ENCODE measurements around the gene WBP1L.

Gene WBP1L

DNA sequence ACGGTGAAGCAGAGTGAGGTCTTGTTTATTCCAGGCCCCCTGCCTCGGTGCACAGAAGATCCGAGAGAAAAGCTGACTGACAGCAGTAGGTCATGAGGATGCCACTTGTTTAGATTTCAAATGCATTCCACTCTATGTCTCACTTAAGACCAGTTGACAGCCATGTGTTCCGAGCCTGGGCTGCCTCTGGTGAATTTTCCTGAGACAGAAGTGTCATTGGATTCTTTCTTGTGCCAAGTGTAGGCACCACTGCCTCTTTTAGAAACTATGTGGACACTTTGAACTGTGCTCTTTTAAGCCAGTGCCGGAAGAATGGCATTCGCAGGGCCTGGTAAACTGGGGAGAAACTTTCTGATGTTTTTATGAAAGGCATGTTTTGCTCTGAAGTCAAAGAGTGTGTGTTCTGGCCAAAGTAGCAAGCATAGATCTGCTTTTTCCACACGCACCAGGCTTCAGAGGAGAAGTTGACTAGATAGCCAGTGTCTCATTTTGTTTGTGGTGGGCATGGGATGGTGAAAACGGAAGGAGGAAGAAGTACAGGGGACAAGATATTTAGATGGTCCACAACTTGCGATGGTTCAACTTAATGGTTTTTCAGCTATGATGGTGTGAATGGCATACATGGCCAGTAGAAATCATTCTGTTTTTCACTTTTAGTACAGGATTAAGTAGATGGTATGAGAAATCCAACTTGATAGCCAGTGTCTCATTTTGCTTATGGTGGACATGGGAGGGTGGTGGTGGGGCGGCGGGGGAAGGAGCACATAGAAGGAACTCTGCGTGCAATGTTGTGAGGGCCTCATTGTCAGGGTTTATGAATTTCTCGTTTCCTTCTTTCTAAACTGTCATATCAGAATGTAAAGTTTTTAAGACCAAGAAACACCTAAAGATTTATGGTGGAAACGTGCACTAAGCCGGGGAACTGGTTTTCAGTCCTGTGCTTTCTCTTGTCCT, 52.0 kb downstream of the WBP1L start:
- no peak for DNase-seq
- Mint-ChIP-seq H3K4me1 (peaks cover 45% of the 10 kb centered on the region), H3K36me3 (ENCODE audit: low read depth) (peaks cover 6% of the 10 kb centered on the region), H3K9me3 (no peaks in the 10 kb centered on the region), H3K27me3 (no peaks in the 10 kb centered on the region), H3K27ac (peak overlapping the region; percentile 75), H3K4me3 (peak overlapping the region; percentile 46)
- ATAC-seq = no peak

DNA sequence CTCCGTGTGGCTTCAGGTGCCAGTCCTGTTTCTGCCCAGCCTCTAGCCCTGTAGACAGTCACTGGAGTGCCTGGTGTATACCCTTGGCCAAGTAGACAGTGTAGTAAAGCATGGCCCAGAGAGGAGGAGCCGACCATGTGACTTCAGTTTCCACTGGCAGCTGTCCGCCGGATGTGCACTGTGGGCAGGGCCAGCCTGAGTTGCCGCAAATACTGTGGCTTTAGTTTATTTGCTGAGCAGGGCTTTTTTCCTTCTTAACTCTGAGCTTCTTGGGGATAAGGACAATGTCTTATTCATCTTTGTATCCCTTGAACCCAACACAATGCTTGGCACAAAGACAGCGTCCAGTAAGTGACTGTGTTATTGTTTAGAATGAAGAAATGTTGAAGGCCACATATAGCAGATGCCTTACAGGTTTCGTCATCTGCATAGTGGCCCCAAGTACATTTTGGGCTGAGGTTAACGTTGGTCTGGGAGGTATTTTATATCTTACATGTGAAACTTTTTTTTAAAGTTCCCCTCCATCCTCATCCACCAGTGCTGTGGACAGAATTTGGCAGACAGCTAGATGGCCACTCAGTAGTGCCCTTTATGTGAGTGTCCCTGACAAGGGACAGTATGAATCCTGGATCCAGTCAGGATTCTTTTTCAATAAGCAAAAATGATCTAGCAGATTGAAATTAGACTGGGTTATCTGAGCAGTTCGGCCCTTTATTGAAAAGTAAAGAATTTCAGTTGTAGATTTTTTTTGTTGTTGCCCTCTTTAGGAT, 52.8 kb downstream of the WBP1L start:
- Mint-ChIP-seq H3K4me3 (peak overlapping the region; percentile 46), H3K27ac (peak overlapping the region; percentile 75), H3K27me3 (no peaks in the 10 kb centered on the region), H3K9me3 (no peaks in the 10 kb centered on the region), H3K36me3 (ENCODE audit: low read depth) (peaks cover 6% of the 10 kb centered on the region), H3K4me1 (peaks cover 49% of the 10 kb centered on the region)
- ATAC-seq (peak; percentile 98), DNase-seq (peak; percentile 70)

DNA sequence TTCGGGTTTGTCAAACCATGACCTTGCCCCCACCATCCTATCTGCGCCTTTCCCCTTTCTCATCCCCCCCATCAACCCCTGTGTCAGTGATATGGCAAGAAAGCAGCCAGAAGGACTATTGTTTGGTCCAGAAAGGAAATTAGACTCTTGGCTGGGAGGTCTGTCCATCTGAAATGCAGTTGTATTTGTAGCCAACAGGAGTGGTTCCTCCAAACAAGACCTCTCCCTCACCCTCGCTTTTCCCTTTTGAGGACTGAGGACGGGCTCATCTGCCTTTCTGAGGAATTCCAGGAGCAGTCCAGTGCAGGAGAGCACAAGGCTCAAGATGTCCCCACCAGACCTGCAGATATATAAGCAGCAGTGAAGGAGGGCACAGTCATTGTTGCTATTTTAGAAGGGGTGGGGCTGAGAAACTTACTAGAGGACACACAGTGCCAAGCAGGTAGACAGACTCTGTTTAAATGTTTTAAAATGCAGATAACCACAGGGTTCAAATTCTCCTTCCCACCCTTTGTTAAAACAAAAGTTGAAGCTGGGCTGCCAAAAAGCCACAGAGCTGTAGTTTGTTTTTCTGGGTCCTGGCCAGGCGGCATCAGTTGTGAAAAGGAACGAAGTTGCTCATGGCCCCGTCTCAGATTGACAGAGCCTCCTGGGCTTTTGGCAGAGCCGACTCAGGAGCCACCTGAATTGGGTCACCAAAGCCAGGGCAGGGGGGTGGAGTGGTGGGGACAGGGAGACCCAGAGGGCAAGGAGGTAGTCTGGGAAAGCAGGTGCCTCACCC, 56.1 kb downstream of the WBP1L start:
- H3K27me3 Mint-ChIP-seq = no peaks in the 10 kb centered on the region
- peaks cover 59% of the 10 kb centered on the region for H3K4me1 Mint-ChIP-seq
- no peak for DNase-seq
- H3K9me3 Mint-ChIP-seq = peaks cover 3% of the 10 kb centered on the region
- peaks cover 29% of the 10 kb centered on the region for H3K36me3 Mint-ChIP-seq (ENCODE audit: low read depth)
- no peak overlapping the region for H3K4me3 Mint-ChIP-seq
- peak overlapping the region; percentile 22 for H3K27ac Mint-ChIP-seq
- no peak for ATAC-seq

DNA sequence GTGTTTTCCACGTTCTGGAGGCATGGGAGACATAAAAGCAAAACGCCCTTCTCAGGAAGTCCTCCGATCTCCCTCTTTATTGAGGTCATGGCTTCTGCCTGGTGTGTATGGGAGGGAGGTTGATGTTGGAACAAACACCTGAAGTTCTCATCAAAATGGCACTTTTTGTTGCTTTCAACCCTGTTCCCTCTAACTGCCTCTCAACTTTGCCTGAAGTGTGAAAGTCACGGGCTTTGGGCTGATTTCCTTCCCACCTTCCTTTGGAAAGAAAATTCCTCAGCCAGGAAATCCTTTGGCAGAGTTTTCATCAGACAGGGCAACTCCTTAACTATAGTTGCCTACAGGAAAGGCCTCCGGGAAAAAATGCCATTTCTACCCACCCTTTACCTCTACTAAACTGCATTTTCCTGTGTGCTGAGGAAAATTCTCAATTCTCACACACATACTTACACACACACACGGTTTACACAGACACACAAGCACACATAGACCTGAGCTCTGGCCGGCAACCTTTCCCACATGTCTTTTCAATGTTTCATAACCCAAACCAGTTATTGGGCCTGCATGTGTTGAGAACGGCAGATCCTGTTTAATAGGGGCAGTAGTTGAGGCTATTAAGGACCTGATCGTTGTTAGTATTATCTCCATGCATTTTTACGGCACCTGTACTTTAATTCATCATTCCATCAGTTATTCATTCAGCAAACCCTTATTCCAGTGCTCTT, 57.0 kb downstream of the WBP1L start:
- no peaks in the 10 kb centered on the region for H3K27me3 Mint-ChIP-seq
- peak overlapping the region; percentile 23 for H3K27ac Mint-ChIP-seq
- peaks cover 29% of the 10 kb centered on the region for H3K36me3 Mint-ChIP-seq (ENCODE audit: low read depth)
- H3K4me3 Mint-ChIP-seq = no peak overlapping the region
- peaks cover 3% of the 10 kb centered on the region for H3K9me3 Mint-ChIP-seq
- H3K4me1 Mint-ChIP-seq = peaks cover 52% of the 10 kb centered on the region
- ATAC-seq (no peak), DNase-seq (no peak)

DNA sequence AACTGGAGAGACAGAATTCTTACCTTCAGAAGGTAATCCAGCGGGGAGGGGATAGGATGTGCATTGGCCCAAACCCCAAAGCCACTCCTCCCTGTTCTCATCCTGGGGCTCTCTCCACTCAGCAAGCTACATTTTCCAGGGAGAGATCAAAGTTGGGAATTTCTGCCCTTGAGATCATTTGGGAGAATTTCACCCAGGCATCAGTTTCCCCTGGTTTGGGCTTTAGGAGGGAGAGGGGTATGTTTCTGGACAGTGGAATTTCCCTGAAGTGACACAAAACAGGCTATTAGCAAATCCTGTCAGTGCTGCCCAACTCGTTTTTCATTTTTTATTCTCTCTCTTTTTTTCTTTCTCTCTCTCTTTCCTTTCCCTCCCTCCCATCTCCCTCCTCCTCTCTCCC, 57.7 kb downstream of the WBP1L start:
- Mint-ChIP-seq H3K4me1 (peaks cover 44% of the 10 kb centered on the region), H3K9me3 (peaks cover 3% of the 10 kb centered on the region), H3K36me3 (ENCODE audit: low read depth) (peaks cover 29% of the 10 kb centered on the region), H3K4me3 (no peak overlapping the region), H3K27ac (no peak overlapping the region), H3K27me3 (no peaks in the 10 kb centered on the region)
- DNase-seq (no peak), ATAC-seq (no peak)

DNA sequence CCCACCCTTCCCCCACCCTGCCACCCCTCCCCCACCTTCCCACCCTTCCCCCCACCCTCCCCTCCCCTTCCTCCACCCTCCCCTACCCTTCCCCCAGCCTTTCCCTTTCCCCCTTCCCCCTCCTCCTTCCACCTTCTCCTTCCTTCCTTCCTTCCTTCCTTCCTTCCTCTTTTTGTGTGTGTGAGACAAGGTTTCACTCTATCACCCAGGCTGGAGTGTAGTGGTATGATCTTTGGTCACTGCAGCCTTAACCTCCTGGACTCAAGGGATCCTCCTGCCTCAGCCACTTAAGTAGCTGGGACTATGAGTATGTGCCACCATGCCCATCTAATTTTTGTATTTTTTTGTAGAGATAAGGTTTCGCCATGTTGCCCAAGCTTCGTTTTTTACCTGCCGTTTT, 58.2 kb downstream of the WBP1L start:
- ATAC-seq = no peak
- Mint-ChIP-seq H3K36me3 (ENCODE audit: low read depth) (peaks cover 30% of the 10 kb centered on the region), H3K9me3 (peaks cover 3% of the 10 kb centered on the region), H3K4me1 (peaks cover 40% of the 10 kb centered on the region), H3K27me3 (no peaks in the 10 kb centered on the region), H3K27ac (peak overlapping the region; percentile 83), H3K4me3 (no peak overlapping the region)
- DNase-seq = no peak

DNA sequence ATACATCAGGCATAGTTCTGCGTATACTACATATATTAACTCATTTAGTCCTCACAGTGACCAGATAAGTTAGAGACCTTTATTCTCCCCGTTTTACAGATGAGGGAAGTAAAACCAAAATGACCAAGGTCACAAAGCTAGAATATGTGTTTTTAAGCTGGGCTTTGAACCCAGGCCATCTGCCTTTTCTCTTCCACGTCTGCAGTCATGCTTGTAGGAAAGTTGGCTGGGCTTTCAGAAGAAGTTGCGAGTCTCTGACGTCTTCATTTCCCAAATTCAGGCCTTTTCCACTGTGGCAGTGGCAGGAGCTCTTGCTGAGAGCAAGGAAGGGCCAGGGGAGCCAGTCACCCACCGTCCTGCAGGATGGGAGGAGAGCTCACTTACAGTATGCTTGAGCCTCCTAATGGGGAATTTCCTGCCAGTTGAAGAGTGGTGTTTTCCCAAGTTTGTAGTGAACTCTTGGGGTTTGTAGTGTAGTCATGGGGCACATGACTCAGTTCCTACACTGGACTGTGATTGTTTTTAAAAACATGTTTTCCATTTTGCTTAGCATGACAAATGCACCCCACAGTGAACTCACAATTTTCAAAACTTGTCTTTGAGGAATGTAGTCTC, 59.3 kb downstream of the WBP1L start:
- peaks cover 34% of the 10 kb centered on the region for H3K4me1 Mint-ChIP-seq
- H3K27me3 Mint-ChIP-seq = no peaks in the 10 kb centered on the region
- ATAC-seq (peak; percentile 95), DNase-seq (peak; percentile 25)
- no peak overlapping the region for H3K4me3 Mint-ChIP-seq
- H3K9me3 Mint-ChIP-seq = peaks cover 3% of the 10 kb centered on the region
- H3K27ac Mint-ChIP-seq = peak overlapping the region; percentile 83
- H3K36me3 Mint-ChIP-seq (ENCODE audit: low read depth) = peaks cover 29% of the 10 kb centered on the region

DNA sequence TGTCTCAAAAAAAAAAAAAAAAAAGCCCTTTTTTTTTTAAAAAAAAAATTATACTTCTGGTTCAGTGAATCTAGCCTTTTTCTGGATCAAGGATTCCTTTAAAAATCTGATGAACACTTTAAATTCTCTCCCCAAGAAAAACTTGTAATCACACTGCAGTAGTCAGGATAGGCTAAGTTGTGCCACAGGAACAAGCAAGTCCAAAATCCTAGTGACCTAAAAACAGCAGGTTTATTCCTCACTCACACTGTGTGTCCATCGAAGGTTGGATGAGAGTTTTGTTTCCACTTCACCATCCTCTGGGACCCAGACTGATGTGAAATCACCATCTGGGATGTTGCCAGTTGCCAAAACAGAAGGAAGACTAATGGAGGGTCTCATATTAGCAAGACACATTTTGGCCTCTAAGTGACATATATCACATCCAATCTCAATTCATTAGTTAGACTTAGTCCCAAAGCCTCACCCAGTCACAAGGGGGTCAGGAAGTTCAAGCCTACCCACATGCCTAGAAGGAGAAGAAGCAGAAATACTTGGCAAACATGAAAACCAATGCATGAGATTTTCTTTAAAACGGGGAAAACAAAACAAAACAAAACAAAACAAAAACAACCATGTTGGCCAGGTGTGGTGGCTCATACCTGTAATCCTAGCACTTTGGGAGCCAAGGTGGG, 60.8 kb downstream of the WBP1L start:
- ATAC-seq (no peak), DNase-seq (no peak)
- Mint-ChIP-seq H3K27ac (peak overlapping the region; percentile 84), H3K36me3 (ENCODE audit: low read depth) (peaks cover 25% of the 10 kb centered on the region), H3K4me1 (peaks cover 36% of the 10 kb centered on the region), H3K9me3 (peaks cover 3% of the 10 kb centered on the region), H3K27me3 (no peaks in the 10 kb centered on the region), H3K4me3 (no peak overlapping the region)

DNA sequence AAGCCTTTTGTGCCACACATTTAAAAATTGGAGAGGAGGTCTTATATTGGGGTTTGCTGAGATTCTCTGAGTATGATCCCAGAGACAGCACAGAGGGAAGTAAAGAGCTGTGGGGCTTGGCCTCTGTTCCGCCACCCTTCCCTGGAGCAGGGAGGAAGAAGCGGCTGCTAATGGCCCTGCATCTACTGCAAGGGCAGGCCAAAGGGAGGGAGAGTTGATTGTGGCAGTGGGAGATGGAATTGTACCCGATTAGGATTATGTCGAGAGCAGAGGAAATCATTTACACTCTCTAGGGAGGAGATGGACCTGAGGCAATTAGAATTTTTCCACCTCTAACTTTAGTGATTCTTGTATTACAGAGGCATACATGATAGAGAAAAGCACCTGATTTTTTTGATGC, 64.6 kb downstream of the WBP1L start:
- H3K4me1 Mint-ChIP-seq = peaks cover 24% of the 10 kb centered on the region
- H3K4me3 Mint-ChIP-seq = no peak overlapping the region
- no peaks in the 10 kb centered on the region for H3K27me3 Mint-ChIP-seq
- no peak for DNase-seq
- no peak for ATAC-seq
- H3K9me3 Mint-ChIP-seq = peaks cover 3% of the 10 kb centered on the region
- H3K27ac Mint-ChIP-seq = peak overlapping the region; percentile 46
- H3K36me3 Mint-ChIP-seq (ENCODE audit: low read depth) = peaks cover 23% of the 10 kb centered on the region

DNA sequence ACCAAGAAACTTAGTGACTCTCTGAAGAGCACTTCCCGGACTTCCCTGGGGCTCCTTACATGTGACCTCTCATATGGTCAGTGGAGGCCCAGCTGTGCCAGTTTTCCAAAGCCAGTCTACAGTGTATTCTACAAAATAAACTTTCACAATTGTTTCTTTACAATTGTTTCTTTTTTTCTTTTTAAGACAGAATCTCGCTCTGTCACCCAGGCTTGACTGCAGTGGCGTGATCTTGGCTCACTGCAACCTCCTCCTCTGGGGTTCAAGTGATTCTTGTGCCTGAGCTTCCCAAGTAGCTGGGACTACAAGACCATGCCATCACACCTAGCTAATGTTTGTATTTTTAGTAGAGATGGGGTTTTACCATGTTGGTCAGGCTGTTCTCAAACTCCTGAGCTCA, 67.6 kb downstream of the WBP1L start:
- H3K27ac Mint-ChIP-seq = no peak overlapping the region
- H3K9me3 Mint-ChIP-seq = no peaks in the 10 kb centered on the region
- DNase-seq (no peak), ATAC-seq (no peak)
- peaks cover 18% of the 10 kb centered on the region for H3K4me1 Mint-ChIP-seq
- H3K36me3 Mint-ChIP-seq (ENCODE audit: low read depth) = peaks cover 16% of the 10 kb centered on the region
- H3K27me3 Mint-ChIP-seq = no peaks in the 10 kb centered on the region
- H3K4me3 Mint-ChIP-seq = no peak overlapping the region

DNA sequence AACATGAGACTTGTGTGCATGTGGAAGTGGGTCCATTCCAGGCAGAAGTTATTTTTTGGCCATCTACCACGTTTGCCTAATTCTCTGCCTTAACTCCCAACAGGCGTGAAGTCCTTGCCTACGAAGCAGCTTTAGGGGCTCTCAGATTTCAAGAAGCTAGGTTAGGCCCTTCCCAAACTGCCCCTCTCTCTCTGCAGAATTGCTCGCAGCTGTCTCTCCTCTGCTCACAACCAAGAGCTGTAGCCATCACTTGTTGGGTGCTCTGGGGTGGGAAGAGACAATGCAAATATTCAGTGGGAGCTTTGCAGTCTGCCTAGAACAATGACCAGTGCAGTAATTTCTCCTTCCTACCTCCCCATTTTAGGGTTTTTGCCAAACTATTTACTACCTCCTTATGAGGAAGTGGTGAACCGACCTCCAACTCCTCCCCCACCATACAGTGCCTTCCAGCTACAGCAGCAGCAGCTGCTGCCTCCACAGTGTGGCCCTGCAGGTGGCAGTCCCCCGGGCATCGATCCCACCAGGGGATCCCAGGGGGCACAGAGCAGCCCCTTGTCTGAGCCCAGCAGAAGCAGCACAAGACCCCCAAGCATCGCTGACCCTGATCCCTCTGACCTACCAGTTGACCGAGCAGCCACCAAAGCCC, 68.6 kb downstream of the WBP1L start:
- Mint-ChIP-seq H3K4me3 (no peak overlapping the region), H3K4me1 (peaks cover 18% of the 10 kb centered on the region), H3K27ac (peak overlapping the region; percentile 42), H3K36me3 (ENCODE audit: low read depth) (peaks cover 15% of the 10 kb centered on the region), H3K9me3 (no peaks in the 10 kb centered on the region), H3K27me3 (no peaks in the 10 kb centered on the region)
- DNase-seq = no peak
- no peak for ATAC-seq

DNA sequence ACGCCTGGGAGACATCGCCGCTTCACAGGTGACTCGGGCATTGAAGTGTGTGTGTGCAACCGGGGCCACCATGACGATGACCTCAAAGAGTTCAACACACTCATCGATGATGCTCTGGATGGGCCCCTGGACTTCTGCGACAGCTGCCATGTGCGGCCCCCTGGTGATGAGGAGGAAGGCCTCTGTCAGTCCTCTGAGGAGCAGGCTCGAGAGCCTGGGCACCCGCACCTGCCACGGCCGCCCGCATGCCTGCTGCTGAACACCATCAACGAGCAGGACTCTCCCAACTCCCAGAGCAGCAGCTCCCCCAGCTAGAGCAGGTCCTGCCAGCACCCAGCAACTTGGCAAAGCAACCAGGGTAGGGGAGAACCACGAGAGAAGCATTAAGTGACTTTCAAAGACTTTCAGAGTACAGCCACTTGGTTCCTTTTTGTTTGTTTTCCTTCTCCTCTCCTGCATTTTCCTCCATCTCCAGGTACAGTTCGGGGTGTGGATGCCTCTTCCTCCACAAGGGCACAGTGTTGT, 69.3 kb downstream of the WBP1L start:
- Mint-ChIP-seq H3K4me1 (peaks cover 18% of the 10 kb centered on the region), H3K27ac (peak overlapping the region; percentile 19), H3K36me3 (ENCODE audit: low read depth) (peaks cover 15% of the 10 kb centered on the region), H3K9me3 (no peaks in the 10 kb centered on the region), H3K4me3 (no peak overlapping the region), H3K27me3 (no peaks in the 10 kb centered on the region)
- ATAC-seq = no peak
- DNase-seq = no peak
